HG03432 (cell line): ENCODE data around the gene PHF23.

ENCODE experiments used
- ATAC-seq: cut with Tn5 transposase; IDR thresholded peaks from one replicate; pipeline ENCODE4 v1.9.1; 2021; ENCODE audit warnings: mild to moderate bottlenecking, moderate library complexity; ENCODE audit not compliant: unreplicated experiment

PHF23 gene

GRCh38 chr17:7207120-7208001 lies 31.9 kb downstream of the PHF23 start:
- no peak for ATAC-seq

- ATAC-seq: no peak
These were observed 33.7 kb downstream of the PHF23 start for GRCh38 chr17:7205561-7205960.

- ATAC-seq: peak; percentile 80
These were observed 34.3 kb downstream of the PHF23 start for GRCh38 chr17:7204828-7205461.

- no peak for ATAC-seq
These were observed 34.9 kb downstream of the PHF23 start for GRCh38 chr17:7204336-7204735.

GRCh38 chr17:7203391-7203790 lies 35.9 kb downstream of the PHF23 start:
- no peak for ATAC-seq

GRCh38 chr17:7196651-7197401 lies 42.4 kb downstream of the PHF23 start:
- ATAC-seq: no peak

- ATAC-seq: no peak
These were observed 43.3 kb downstream of the PHF23 start for GRCh38 chr17:7195971-7196370.

GRCh38 chr17:7192271-7192937 lies 46.9 kb downstream of the PHF23 start:
- no peak for ATAC-seq

GRCh38 chr17:7191571-7192270 lies 47.5 kb downstream of the PHF23 start:
- ATAC-seq: no peak

- ATAC-seq: no peak
These were observed 48.2 kb downstream of the PHF23 start for GRCh38 chr17:7191069-7191468.

GRCh38 chr17:7190276-7190917 lies 48.9 kb downstream of the PHF23 start:
- no peak for ATAC-seq

GRCh38 chr17:7186241-7186640 lies 53.0 kb downstream of the PHF23 start:
- no peak for ATAC-seq
